NCI-H1417 treated with DMSO at 0.1 percent for 48 hours (cell line): ENCODE results near the gene ICAM2.
"Not testable (repeated sequence)": the region's sequence is repeated elsewhere in the genome, so short reads cannot be mapped to it uniquely, and the experiment has no call there.

Source experiments
- DNase-seq: peaks from one replicate; lab custom pipeline; 2025; lab: John Stamatoyannopoulos, UW

Gene ICAM2

GRCh38 chr17:64009571-64010402, 10.6 kb downstream of the ICAM2 start:
- no peak for DNase-seq

GRCh38 chr17:64008830-64009229, 11.6 kb downstream of the ICAM2 start:
- no peak for DNase-seq

GRCh38 chr17:64008346-64008745, 12.1 kb downstream of the ICAM2 start:
- no peak for DNase-seq

GRCh38 chr17:64007838-64008282, 12.6 kb downstream of the ICAM2 start:
- DNase-seq = no peak

GRCh38 chr17:64007089-64007837, 13.2 kb downstream of the ICAM2 start:
- DNase-seq = not testable (repeated sequence)

GRCh38 chr17:64006361-64007088, 13.9 kb downstream of the ICAM2 start:
- DNase-seq = no peak

GRCh38 chr17:64005734-64006167, 14.7 kb downstream of the ICAM2 start:
- DNase-seq = no peak

- no peak for DNase-seq
Measured at GRCh38 chr17:64004903-64005733, 15.3 kb downstream of the ICAM2 start.

- DNase-seq = no peak
Measured at GRCh38 chr17:64004218-64004770, 16.1 kb downstream of the ICAM2 start.

GRCh38 chr17:64003526-64004121, 16.8 kb downstream of the ICAM2 start:
- DNase-seq = no peak

- no peak for DNase-seq
Measured at GRCh38 chr17:64002658-64003525, 17.5 kb downstream of the ICAM2 start.

GRCh38 chr17:64001763-64002529, 18.5 kb downstream of the ICAM2 start:
- no peak for DNase-seq

GRCh38 chr17:64001091-64001579, 19.3 kb downstream of the ICAM2 start:
- DNase-seq = no peak

GRCh38 chr17:63999680-64000531, 20.5 kb downstream of the ICAM2 start:
- DNase-seq = no peak

GRCh38 chr17:63998721-63999679, 21.4 kb downstream of the ICAM2 start:
- DNase-seq = no peak

GRCh38 chr17:63998050-63998720, 22.2 kb downstream of the ICAM2 start, which contains the start of gene PRR29:
Gene PRR29, plus strand, starts transcription at chr17:63998351. Its CDS starts 14 bp downstream, at chr17:63998365.
- no peak for DNase-seq
